ENCODE measurements around the gene ST6GAL2.

The ST6GAL2 gene

DNA sequence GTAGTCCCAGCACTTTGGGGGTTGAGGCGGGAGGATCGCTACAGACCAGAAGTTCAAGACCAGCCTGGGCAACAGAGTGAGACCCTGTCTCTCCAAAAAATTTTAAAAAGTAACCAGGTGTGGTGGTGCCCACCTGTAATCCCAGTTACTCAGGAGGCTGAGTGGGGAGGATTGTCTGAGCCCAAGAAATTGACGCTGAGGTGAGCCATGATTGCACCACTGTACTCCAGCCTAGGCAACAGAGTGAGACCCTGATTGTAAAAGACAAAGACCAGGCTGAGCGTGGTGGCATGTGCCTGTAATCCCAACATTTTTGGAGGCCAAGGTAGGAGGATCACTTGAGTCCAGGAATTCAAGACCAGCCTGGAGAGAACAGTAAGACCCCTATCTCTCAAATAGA lies 7.8 kb downstream of the ST6GAL2 start:
- Mint-ChIP-seq H3K36me3 (ENCODE audit: low read depth) (no peaks in the 10 kb centered on the region), H3K4me1 (ENCODE audit: low read depth) (no peaks in the 10 kb centered on the region), H3K9me3 (no peaks in the 10 kb centered on the region), H3K27ac (no peak overlapping the region), H3K27me3 (ENCODE audit: low read depth) (no peaks in the 10 kb centered on the region), H3K4me3 (no peak overlapping the region)
- no peak for DNase-seq (ENCODE audit: low spot score)

GRCh38 chr2:106876699-106877098 lies 9.3 kb downstream of the ST6GAL2 start:
- no peak for DNase-seq (ENCODE audit: low spot score)
- no peaks in the 10 kb centered on the region for H3K9me3 Mint-ChIP-seq
- H3K27ac Mint-ChIP-seq = no peak overlapping the region
- H3K4me3 Mint-ChIP-seq = no peak overlapping the region
- no peaks in the 10 kb centered on the region for H3K27me3 Mint-ChIP-seq (ENCODE audit: low read depth)
- no peaks in the 10 kb centered on the region for H3K36me3 Mint-ChIP-seq (ENCODE audit: low read depth)
- no peaks in the 10 kb centered on the region for H3K4me1 Mint-ChIP-seq (ENCODE audit: low read depth)

GRCh38 chr2:106869512-106870275 lies 16.3 kb downstream of the ST6GAL2 start:
- DNase-seq (ENCODE audit: low spot score) = no peak
- Mint-ChIP-seq H3K4me1 (ENCODE audit: low read depth) (no peaks in the 10 kb centered on the region), H3K36me3 (ENCODE audit: low read depth) (no peaks in the 10 kb centered on the region), H3K4me3 (no peak overlapping the region), H3K9me3 (no peaks in the 10 kb centered on the region), H3K27me3 (ENCODE audit: low read depth) (no peaks in the 10 kb centered on the region), H3K27ac (no peak overlapping the region)

DNA sequence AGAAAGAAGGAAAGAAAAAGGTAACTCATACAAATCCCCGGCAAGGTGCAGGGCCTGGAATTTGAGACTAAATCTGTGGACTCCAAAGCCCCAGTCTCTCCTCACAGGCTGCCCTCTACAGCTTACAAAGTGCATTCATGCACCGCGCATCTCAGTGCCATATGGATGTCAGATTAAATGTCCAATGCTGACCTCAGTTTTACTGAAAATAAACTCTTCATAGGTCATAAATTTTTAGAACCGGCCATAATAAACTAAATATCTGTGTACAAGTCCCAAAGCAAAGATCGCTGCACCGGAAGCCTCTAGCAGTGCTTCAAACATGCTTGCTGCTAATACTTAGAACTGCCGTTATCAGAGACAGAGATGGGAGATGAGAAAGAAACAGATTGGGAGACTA lies 17.7 kb downstream of the ST6GAL2 start:
- H3K27ac Mint-ChIP-seq = no peak overlapping the region
- no peak for DNase-seq (ENCODE audit: low spot score)
- no peaks in the 10 kb centered on the region for H3K27me3 Mint-ChIP-seq (ENCODE audit: low read depth)
- H3K36me3 Mint-ChIP-seq (ENCODE audit: low read depth) = no peaks in the 10 kb centered on the region
- no peaks in the 10 kb centered on the region for H3K4me1 Mint-ChIP-seq (ENCODE audit: low read depth)
- H3K9me3 Mint-ChIP-seq = no peaks in the 10 kb centered on the region
- no peak overlapping the region for H3K4me3 Mint-ChIP-seq

- DNase-seq (ENCODE audit: low spot score) = no peak
- H3K4me1 Mint-ChIP-seq (ENCODE audit: low read depth) = no peaks in the 10 kb centered on the region
- H3K4me3 Mint-ChIP-seq = no peak overlapping the region
- H3K27ac Mint-ChIP-seq = no peak overlapping the region
- H3K27me3 Mint-ChIP-seq (ENCODE audit: low read depth) = no peaks in the 10 kb centered on the region
- H3K36me3 Mint-ChIP-seq (ENCODE audit: low read depth) = no peaks in the 10 kb centered on the region
- no peaks in the 10 kb centered on the region for H3K9me3 Mint-ChIP-seq
Observed at GRCh38 chr2:106867196-106867953, 18.6 kb downstream of the ST6GAL2 start.

GRCh38 chr2:106866641-106867040 lies 19.3 kb downstream of the ST6GAL2 start:
- H3K9me3 Mint-ChIP-seq = no peaks in the 10 kb centered on the region
- H3K4me1 Mint-ChIP-seq (ENCODE audit: low read depth) = no peaks in the 10 kb centered on the region
- no peak overlapping the region for H3K4me3 Mint-ChIP-seq
- H3K27me3 Mint-ChIP-seq (ENCODE audit: low read depth) = no peaks in the 10 kb centered on the region
- no peak overlapping the region for H3K27ac Mint-ChIP-seq
- no peaks in the 10 kb centered on the region for H3K36me3 Mint-ChIP-seq (ENCODE audit: low read depth)
- DNase-seq (ENCODE audit: low spot score) = no peak

DNA sequence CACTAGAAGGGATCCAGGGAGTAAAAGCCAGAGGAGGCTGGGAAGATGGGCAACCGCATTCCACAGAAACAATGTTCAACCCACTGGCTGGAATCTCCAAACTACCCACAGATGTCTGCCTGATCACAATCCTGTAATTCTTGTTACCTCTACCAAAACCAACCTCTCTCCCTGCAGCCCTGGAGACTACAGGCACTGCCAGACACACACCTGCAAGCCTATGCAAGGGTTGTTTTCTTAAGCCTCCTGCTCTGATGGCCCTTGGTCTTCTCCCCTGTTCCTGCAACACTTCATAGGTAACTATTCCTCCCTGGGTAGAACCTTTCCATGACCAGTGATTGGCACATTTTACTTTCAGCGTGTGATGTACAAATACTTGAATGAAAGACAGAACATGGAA lies 21.9 kb downstream of the ST6GAL2 start:
- Mint-ChIP-seq H3K27me3 (ENCODE audit: low read depth) (no peaks in the 10 kb centered on the region), H3K27ac (no peak overlapping the region), H3K36me3 (ENCODE audit: low read depth) (no peaks in the 10 kb centered on the region), H3K4me1 (ENCODE audit: low read depth) (no peaks in the 10 kb centered on the region), H3K4me3 (no peak overlapping the region), H3K9me3 (peaks cover 4% of the 10 kb centered on the region)
- DNase-seq (ENCODE audit: low spot score) = no peak

GRCh38 chr2:106863387-106863786 lies 22.6 kb downstream of the ST6GAL2 start:
- no peak overlapping the region for H3K27ac Mint-ChIP-seq
- H3K27me3 Mint-ChIP-seq (ENCODE audit: low read depth) = no peaks in the 10 kb centered on the region
- H3K4me1 Mint-ChIP-seq (ENCODE audit: low read depth) = no peaks in the 10 kb centered on the region
- H3K4me3 Mint-ChIP-seq = no peak overlapping the region
- peaks cover 8% of the 10 kb centered on the region for H3K9me3 Mint-ChIP-seq
- DNase-seq (ENCODE audit: low spot score) = no peak
- H3K36me3 Mint-ChIP-seq (ENCODE audit: low read depth) = no peaks in the 10 kb centered on the region

- H3K9me3 Mint-ChIP-seq = peaks cover 10% of the 10 kb centered on the region
- H3K27me3 Mint-ChIP-seq (ENCODE audit: low read depth) = no peaks in the 10 kb centered on the region
- H3K27ac Mint-ChIP-seq = no peak overlapping the region
- no peak overlapping the region for H3K4me3 Mint-ChIP-seq
- no peaks in the 10 kb centered on the region for H3K4me1 Mint-ChIP-seq (ENCODE audit: low read depth)
- DNase-seq (ENCODE audit: low spot score) = no peak
- no peaks in the 10 kb centered on the region for H3K36me3 Mint-ChIP-seq (ENCODE audit: low read depth)
Observed at GRCh38 chr2:106859498-106859897, 26.5 kb downstream of the ST6GAL2 start.

DNA sequence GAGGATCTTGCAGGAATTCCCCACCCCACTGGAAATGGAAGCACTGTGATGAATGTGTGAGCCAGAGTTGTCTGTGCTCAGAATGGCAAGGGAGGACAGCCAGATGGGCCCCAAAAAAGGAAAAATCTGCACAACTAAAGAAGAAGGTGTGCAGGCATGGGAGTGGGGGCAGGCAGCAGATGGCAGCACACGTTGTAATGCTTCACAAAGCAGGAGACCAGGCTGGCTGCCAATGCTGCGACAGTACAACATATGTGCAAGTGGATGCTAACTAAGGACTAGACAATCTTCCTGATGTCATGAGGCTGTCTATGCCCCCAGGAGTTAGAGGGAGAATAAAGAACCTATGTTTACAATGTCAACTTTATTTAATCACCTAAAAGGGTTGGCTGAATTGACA lies 27.2 kb downstream of the ST6GAL2 start:
- peaks cover 10% of the 10 kb centered on the region for H3K9me3 Mint-ChIP-seq
- H3K4me1 Mint-ChIP-seq (ENCODE audit: low read depth) = no peaks in the 10 kb centered on the region
- no peak overlapping the region for H3K27ac Mint-ChIP-seq
- no peak for DNase-seq (ENCODE audit: low spot score)
- no peak overlapping the region for H3K4me3 Mint-ChIP-seq
- no peaks in the 10 kb centered on the region for H3K27me3 Mint-ChIP-seq (ENCODE audit: low read depth)
- H3K36me3 Mint-ChIP-seq (ENCODE audit: low read depth) = no peaks in the 10 kb centered on the region

- no peaks in the 10 kb centered on the region for H3K27me3 Mint-ChIP-seq (ENCODE audit: low read depth)
- H3K27ac Mint-ChIP-seq = no peak overlapping the region
- DNase-seq (ENCODE audit: low spot score) = no peak
- no peaks in the 10 kb centered on the region for H3K4me1 Mint-ChIP-seq (ENCODE audit: low read depth)
- H3K9me3 Mint-ChIP-seq = peaks cover 10% of the 10 kb centered on the region
- no peaks in the 10 kb centered on the region for H3K36me3 Mint-ChIP-seq (ENCODE audit: low read depth)
- H3K4me3 Mint-ChIP-seq = no peak overlapping the region
Observed at GRCh38 chr2:106857882-106858478, 28.0 kb downstream of the ST6GAL2 start.

DNA sequence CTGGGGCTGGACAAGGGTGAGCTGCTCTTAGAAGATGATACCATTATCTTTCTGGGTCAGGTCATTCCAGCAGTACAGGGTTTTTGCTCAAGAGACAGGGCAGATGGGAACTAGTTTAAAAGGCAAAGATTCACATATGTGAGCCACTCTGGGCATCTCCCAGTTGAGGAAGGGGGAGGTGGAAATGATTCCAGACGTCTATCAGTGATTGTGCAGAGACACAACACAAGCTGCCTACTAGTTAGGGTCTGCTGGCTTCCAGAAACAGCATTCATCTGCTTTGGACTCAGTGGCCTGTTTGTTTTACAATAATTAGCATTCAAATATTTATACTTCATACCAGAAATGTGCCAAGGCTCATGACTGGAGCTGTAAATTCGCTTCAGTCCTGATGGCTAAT lies 32.3 kb downstream of the ST6GAL2 start:
- Mint-ChIP-seq H3K27me3 (ENCODE audit: low read depth) (no peaks in the 10 kb centered on the region), H3K4me3 (no peak overlapping the region), H3K27ac (no peak overlapping the region), H3K4me1 (ENCODE audit: low read depth) (no peaks in the 10 kb centered on the region), H3K9me3 (peaks cover 4% of the 10 kb centered on the region), H3K36me3 (ENCODE audit: low read depth) (no peaks in the 10 kb centered on the region)
- DNase-seq (ENCODE audit: low spot score) = no peak

DNA sequence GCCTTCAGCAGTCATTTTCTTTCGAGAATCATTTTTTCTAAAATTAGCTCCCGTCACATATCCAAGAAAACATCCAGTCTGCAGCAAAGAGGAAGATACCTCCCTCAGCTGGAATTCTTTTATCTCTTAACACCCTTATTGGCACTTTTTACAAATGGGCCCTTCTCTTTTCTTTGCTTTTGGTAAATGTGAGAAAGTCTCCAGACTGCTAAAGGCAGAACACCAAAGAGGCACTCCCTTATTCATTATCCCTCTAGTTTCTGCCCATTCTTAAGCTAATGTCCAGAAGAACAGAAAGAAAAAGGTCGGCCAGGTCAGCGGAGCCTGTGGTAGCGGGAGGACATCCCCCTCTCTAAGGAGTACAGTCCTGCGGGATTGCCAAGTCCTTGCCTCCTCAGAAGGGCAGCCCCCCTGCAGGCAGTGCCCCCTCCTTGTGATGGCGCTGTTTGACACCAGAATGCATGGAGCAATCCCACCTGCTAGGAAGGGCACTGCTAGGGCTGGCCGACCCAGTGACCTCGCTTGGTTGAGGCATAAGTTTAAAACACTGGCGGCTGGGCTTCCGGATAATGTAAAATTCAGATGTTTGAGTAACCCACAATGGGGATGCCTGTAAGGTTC lies 34.0 kb downstream of the ST6GAL2 start:
- Mint-ChIP-seq H3K4me1 (ENCODE audit: low read depth) (no peaks in the 10 kb centered on the region), H3K9me3 (no peaks in the 10 kb centered on the region), H3K36me3 (ENCODE audit: low read depth) (no peaks in the 10 kb centered on the region), H3K27ac (no peak overlapping the region), H3K27me3 (ENCODE audit: low read depth) (no peaks in the 10 kb centered on the region), H3K4me3 (no peak overlapping the region)
- no peak for DNase-seq (ENCODE audit: low spot score)
